ENCODE data around the gene EML6. TPM values are rescaled to one million over a fixed set of nuclear protein-coding genes. Genes with fewer than 3 reads are reported as not detected.

The EML6 gene
- total RNA-seq, 4 donors from 2014 or later: 0.62 to 1.5 (median 1.1) TPM

- Histone ChIP-seq H3K4me3 (no peak overlapping the region), H3K4me1 (no peaks in the 10 kb centered on the region), H3K36me3 (no peaks in the 10 kb centered on the region), H3K27me3 (no peaks in the 10 kb centered on the region), H3K9me3 (peaks cover 0 to 10% (median 0%) of the 10 kb centered on the region in 3 donors), H3K27ac (no peak overlapping the region)
- ATAC-seq: no peak
- WGBS, 2 donors (ENCODE audit: low coverage in 1 of 2): 83% methylated on average over 6 to 7 of the region's 7 CpGs
- TF ChIP-seq POLR2A (IDR thresholded peaks at IDR 0.05): no peak
- no peak for TF ChIP-seq CTCF (IDR thresholded peaks at IDR 0.05)
- TF ChIP-seq POLR2AphosphoS5 (IDR thresholded peaks at IDR 0.05): no peak
- no peak for TF ChIP-seq EP300 (IDR thresholded peaks at IDR 0.05)
These were observed 175.2 kb downstream of the EML6 start for GRCh38 chr2:54898456-54899226.

- peak; percentile 16 to 76 (median 66) for TF ChIP-seq CTCF (IDR thresholded peaks at IDR 0.05)
- peak; percentile 11 for TF ChIP-seq POLR2AphosphoS5 (IDR thresholded peaks at IDR 0.05)
- TF ChIP-seq EP300 (IDR thresholded peaks at IDR 0.05): no peak
- no peak for TF ChIP-seq POLR2A (IDR thresholded peaks at IDR 0.05)
- Histone ChIP-seq H3K4me1 (no peaks in the 10 kb centered on the region), H3K9me3 (peaks cover 0 to 10% (median 0%) of the 10 kb centered on the region in 3 donors), H3K36me3 (no peaks in the 10 kb centered on the region), H3K4me3 (no peak overlapping the region), H3K27me3 (no peaks in the 10 kb centered on the region), H3K27ac (no peak overlapping the region)
- WGBS, 2 donors (ENCODE audit: low coverage in 1 of 2): 43 to 70% methylated on average over 2 to 5 of the region's 5 CpGs
- ATAC-seq: peak; percentile 63
These were observed 176.2 kb downstream of the EML6 start for GRCh38 chr2:54899576-54900200.

GRCh38 chr2:54901224-54901986, 177.9 kb downstream of the EML6 start:
- Histone ChIP-seq H3K27me3 (no peaks in the 10 kb centered on the region), H3K4me3 (no peak overlapping the region), H3K27ac (no peak overlapping the region), H3K36me3 (no peaks in the 10 kb centered on the region), H3K9me3 (no peaks in the 10 kb centered on the region), H3K4me1 (no peaks in the 10 kb centered on the region)
- ATAC-seq: no peak
- TF ChIP-seq EP300 (IDR thresholded peaks at IDR 0.05) (no peak), CTCF (IDR thresholded peaks at IDR 0.05) (no peak), POLR2A (IDR thresholded peaks at IDR 0.05) (no peak), POLR2AphosphoS5 (IDR thresholded peaks at IDR 0.05) (no peak)
- WGBS, 2 donors (ENCODE audit: low coverage in 1 of 2): 69 to 84% methylated on average over 7 to 9 of the region's 9 CpGs

- Histone ChIP-seq H3K27me3 (no peaks in the 10 kb centered on the region), H3K4me3 (no peak overlapping the region), H3K27ac (no peak overlapping the region), H3K36me3 (no peaks in the 10 kb centered on the region), H3K9me3 (no peaks in the 10 kb centered on the region), H3K4me1 (no peaks in the 10 kb centered on the region)
- no peak for TF ChIP-seq CTCF (IDR thresholded peaks at IDR 0.05)
- TF ChIP-seq EP300 (IDR thresholded peaks at IDR 0.05): no peak
- TF ChIP-seq POLR2A (IDR thresholded peaks at IDR 0.05): no peak
- TF ChIP-seq POLR2AphosphoS5 (IDR thresholded peaks at IDR 0.05): no peak
- no peak for ATAC-seq
- WGBS, 2 donors (ENCODE audit: low coverage in 1 of 2): 88 to 98% methylated on average over 4 to 7 of the region's 7 CpGs
These were observed 179.3 kb downstream of the EML6 start for GRCh38 chr2:54902763-54903162.

All from gastroesophageal sphincter (tissue), 4 donors.